AG04449 (cell line): ENCODE results near the gene APOL1.
"Not testable (repeated sequence)": the region's sequence is repeated elsewhere in the genome, so short reads cannot be mapped to it uniquely, and the experiment has no call there.

ENCODE experiments used
- CTCF ChIA-PET: fragments of 350-600 bp; formaldehyde crosslinking; extraction: SDS; loops from one replicate; lab custom pipeline; 2021; ENCODE audit warnings: antibody characterized with exemption; lab: Yijun Ruan, JAX
- POLR2A ChIA-PET: fragments of 400-600, 350-600 bp; formaldehyde crosslinking; extraction: SDS; loops from one replicate; lab custom pipeline; 2020; ENCODE audit warnings: antibody characterized with exemption, inconsistent platforms; lab: Yijun Ruan, JAX
- DNase-seq: peaks from one replicate; pipeline ENCODE4 v3.0.0-alpha.2; 2010; ENCODE audit warnings: low read depth, low spot score
- H3K4me3 ChIP-seq: 2 replicates; pipeline ENCODE4 v1.5.1; 2011; ENCODE audit warnings: low read depth, mild to moderate bottlenecking, control low read depth, low read length
- TF ChIP-seq, protein P1 (sequence below): IDR thresholded peaks from one replicate; pipeline ENCODE4 v1.5.1; 2011; ENCODE audit warnings: mild to moderate bottlenecking, moderate library complexity, low read length, control low read depth, inconsistent platforms; ENCODE audit not compliant: insufficient read depth; ENCODE audit errors: missing control alignments

APOL1 gene

DNA sequence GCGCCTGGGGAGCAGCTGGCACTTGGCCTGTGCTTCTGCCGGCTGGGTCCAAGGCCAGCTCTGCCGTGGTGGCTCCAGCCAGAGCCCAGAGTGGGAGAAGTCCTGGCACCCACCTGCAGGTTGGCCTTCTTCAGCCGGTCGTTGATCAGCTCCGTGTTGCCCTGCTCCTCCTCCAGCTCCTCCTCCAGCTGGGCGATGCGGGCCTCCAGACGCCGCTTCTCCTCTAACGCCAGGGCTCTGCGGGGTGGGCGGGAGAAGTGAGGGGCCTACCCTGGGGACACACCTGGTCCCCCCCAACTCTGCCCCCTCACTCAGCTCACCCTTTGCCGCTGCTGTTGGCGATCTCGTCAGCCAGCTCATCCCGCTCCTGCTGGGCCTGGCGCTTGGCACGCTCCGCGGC lies 32.6 kb downstream of the APOL1 start:
- ChIA-PET CTCF (interaction anchor here (0.7 to 16.0 kb wide), 13 partner anchors 9 to 202 kb away, joined by 3 to 202 read pairs (median 5); partner anchors contain the start of gene APOL2), POLR2A (no interaction called here)
- TF ChIP-seq, protein P1, sequence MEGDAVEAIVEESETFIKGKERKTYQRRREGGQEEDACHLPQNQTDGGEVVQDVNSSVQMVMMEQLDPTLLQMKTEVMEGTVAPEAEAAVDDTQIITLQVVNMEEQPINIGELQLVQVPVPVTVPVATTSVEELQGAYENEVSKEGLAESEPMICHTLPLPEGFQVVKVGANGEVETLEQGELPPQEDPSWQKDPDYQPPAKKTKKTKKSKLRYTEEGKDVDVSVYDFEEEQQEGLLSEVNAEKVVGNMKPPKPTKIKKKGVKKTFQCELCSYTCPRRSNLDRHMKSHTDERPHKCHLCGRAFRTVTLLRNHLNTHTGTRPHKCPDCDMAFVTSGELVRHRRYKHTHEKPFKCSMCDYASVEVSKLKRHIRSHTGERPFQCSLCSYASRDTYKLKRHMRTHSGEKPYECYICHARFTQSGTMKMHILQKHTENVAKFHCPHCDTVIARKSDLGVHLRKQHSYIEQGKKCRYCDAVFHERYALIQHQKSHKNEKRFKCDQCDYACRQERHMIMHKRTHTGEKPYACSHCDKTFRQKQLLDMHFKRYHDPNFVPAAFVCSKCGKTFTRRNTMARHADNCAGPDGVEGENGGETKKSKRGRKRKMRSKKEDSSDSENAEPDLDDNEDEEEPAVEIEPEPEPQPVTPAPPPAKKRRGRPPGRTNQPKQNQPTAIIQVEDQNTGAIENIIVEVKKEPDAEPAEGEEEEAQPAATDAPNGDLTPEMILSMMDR: no peak
- no peak for DNase-seq
- H3K4me3 ChIP-seq: no peak overlapping the region

DNA sequence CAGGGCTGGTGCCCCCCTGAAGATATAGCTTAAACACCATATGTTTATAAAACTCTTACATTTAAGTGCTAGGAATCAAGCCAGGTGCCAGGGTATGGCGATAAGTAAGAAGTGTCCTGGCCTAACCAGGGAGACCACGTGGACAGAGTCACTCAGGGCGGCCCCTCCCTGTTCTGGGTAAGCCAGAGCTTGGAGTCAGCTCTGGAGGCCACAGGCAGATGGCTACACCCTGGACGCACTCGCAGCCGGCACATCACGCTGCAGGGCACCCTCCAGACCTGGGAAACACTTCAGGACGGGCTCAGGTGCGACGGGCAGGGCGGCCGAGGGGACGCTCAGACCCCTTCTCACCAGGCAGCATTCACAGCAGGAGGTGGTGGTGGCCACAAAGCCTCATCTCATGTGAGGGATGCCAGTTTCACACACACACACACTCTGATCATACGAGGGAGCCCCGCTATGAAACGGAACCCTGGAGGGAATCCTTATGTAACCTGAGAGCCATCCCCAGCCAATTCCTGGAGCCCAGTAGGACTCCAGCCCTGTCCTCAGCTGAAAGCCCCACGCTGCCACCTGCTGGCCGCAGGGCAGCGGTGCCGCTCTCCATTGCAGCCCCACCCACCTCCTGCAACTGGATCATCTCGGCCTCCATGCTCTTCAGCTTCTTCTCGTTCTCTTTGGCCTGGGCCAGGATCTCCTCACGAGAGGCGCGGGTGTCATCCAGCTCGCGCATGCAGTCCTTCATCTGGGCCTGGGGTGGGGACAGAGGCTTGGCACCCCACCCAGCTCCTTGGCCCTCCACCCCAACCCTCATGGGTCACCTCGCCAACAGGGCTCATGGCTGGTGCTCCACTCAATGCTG lies 33.4 kb downstream of the APOL1 start:
- no peak overlapping the region for H3K4me3 ChIP-seq
- TF ChIP-seq, protein P1: peak; percentile 88
- no peak for DNase-seq
- POLR2A ChIA-PET: interaction anchor here (0.6 kb wide), 1 partner anchor 43 kb away, joined by 4 read pairs; no protein-coding TSS in a partner anchor
- CTCF ChIA-PET: interaction anchor here (0.6 to 16.0 kb wide), 16 partner anchors 10 to 201 kb away, joined by 3 to 202 read pairs (median 5); partner anchors contain the start of gene APOL2

DNA sequence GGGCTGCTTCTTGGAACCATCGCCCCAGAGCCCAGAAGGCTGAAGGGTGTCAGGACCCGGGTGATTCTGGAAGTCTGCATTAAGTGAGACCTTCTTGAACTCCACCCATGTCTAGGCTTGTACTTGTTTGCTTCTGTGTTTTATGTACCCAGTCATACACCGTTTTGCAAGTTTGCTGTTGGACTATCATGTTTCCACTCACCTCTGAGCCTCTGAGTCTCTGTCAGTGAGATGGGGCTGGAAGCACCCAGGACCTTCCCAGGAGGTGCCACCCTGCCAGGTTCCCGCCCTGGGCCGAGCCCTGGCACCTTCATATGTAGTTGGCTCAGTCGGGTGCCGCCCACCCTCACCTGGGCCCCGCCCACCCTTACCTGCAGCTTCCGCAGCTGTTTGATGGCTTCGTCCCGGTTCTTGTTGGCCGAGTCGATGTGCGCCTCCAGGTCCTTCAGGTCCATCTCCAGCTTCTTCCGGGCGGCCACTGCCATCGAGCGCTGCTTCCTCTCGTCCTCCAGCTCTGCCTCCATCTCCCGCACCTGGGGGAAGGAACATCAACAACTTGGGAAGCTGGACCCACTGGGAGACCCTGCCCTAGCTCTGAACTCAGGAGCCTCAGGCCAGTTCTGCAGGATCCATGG lies 35.1 kb downstream of the APOL1 start:
- TF ChIP-seq, protein P1: no peak
- no peak for DNase-seq
- ChIA-PET POLR2A (no interaction called here), CTCF (interaction anchor here (1.1 to 16.0 kb wide), 4 partner anchors 12 to 198 kb away, joined by 3 to 202 read pairs (median 42); no protein-coding TSS in a partner anchor)
- H3K4me3 ChIP-seq: no peak overlapping the region

DNA sequence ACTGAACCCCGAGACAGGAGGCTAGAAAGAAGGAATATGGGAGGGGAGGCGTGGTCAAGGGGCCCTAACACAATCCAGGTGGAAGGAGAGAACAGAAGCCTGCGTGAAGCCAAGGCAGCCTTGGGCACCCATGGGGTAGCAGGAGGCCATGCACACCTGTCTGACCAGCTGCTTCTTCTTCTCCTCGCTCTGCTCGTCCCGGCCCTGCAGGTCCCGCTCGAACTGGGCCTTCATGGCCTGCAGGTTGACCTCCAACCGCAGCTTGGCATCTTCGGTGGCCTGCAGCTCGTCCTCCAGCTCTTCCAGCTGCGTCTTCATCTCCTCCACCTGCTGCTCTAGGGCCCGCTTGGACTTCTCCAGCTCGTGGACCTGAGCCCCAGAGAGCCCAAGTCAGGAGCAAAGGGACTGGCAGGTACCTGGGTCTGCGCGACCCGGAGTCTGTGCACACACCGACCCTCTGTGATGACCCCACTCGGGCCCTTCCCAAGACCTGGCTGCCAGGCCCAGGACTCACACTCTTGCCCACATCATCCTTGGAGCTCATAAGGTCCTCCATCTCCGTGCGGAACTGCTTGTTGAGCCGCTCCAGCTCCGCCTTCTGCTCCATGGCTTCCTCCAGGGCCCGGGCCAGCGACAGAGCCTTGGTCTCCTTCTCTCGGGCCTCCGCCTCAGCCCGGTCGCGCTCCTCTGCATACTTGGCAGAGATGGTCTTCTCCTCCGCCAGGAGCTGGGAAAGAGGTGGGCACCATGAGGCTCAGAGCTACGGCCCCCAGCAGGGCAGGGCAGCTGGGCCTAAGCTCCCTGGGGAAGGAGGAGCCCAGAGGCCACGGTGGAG lies 35.9 kb downstream of the APOL1 start:
- no peak for DNase-seq
- H3K4me3 ChIP-seq: no peak overlapping the region
- ChIA-PET POLR2A (interaction anchor here (0.9 kb wide), 1 partner anchor 13 kb away, joined by 3 read pairs; no protein-coding TSS in a partner anchor), CTCF (interaction anchor here (1.1 to 16.0 kb wide), 4 partner anchors 13 to 198 kb away, joined by 3 to 202 read pairs (median 42); no protein-coding TSS in a partner anchor)
- TF ChIP-seq, protein P1: no peak

DNA sequence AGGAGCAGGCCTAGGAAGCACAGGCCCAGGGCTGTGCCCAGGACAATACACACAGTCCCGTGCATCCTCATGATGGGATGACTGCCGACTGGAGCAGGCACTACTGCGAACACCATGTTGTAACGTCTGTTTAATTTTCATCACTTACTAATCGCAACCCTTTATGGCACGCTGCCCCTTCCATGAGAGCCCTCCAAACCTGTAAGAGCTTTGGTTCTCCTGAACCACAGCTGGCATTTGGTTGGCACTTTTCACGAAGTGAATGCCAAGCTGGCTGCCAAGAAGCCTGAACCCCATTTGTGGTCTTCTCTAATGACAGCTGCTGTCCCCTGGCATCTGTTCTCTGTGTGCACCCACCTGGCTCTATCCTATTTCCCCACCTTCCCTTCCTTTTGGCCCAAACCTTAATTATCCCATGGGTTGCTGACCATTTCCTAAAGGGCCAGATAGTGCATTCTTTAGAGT lies 36.5 kb downstream of the APOL1 start:
- ChIA-PET CTCF (interaction anchor here (7.3 to 16.0 kb wide), 2 partner anchors 12 to 13 kb away, joined by 80 to 202 read pairs; no protein-coding TSS in a partner anchor), POLR2A (interaction anchor here (0.9 kb wide), 1 partner anchor 13 kb away, joined by 3 read pairs; no protein-coding TSS in a partner anchor)
- TF ChIP-seq, protein P1: no peak
- no peak for DNase-seq
- no peak overlapping the region for H3K4me3 ChIP-seq

DNA sequence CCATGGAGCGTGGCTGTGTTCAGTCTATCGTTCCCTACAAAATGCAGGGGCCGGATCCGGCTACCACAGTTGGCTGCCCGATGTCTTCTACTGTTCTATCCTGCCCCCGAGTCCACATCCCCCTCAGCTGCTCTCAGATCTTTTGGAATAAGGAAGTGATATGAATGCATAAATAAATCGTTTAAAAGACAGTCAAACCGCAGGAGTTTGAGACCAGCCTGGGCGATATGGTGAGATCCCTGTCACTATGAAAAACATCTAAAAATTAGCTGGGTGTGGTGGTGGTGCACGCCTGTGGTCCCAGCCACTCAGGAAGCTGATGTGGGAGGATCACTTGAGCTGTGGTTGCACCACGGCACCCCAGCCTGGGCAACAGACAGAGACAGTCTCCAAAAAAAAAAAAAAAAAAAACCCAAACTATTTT lies 37.0 kb downstream of the APOL1 start:
- H3K4me3 ChIP-seq, DNase-seq, POLR2A ChIA-PET: not testable (repeated sequence)
- CTCF ChIA-PET: interaction anchor here (7.3 to 16.0 kb wide), 2 partner anchors 12 to 14 kb away, joined by 80 to 202 read pairs; no protein-coding TSS in a partner anchor

DNA sequence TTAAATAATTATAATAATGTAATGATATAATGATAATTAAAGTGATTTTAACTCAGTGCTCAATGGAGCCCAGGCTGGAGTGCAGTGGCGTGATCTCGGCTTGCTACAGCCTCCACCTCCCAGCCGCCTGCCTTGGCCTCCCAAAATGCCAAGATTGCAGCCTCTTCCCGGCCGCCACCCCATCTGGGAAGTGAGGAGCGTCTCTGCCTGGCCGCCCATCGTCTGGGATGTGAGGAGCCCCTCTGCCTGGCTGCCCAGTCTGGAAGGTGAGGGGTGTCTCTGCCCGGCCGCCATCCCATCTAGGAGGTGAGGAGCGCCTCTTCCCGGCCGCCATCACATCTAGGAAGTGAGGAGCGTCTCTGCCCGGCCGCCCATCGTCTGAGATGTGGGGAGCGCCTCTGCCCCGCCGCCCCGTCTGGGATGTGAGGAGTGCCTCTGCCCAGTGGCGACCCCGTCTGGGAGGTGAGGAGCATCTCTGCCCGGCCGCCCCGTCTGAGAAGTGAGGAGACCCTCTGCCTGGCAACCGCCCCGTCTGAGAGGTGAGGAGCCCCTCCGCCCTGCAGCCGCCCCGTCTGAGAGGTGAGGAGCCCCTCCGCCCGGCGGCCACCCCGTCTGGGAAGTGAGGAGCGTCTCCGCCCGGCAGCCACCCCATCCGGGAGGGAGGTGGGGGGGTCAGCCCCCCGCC lies 37.6 kb downstream of the APOL1 start:
- POLR2A ChIA-PET, DNase-seq, H3K4me3 ChIP-seq: not testable (repeated sequence)
- CTCF ChIA-PET: interaction anchor here (7.3 kb wide), 1 partner anchor 14 kb away, joined by 80 read pairs; no protein-coding TSS in a partner anchor
